GM19023 (cell line): ENCODE data around the gene KIF6.
A peak's percentile ranks its signal among the peaks of the same experiment; 100 is the strongest.

Source experiments
- ATAC-seq: cut with Tn5 transposase; IDR thresholded peaks from one replicate; pipeline ENCODE4 v1.9.1; 2021; ENCODE audit warnings: mild to moderate bottlenecking, moderate library complexity; ENCODE audit not compliant: unreplicated experiment

KIF6 gene

DNA sequence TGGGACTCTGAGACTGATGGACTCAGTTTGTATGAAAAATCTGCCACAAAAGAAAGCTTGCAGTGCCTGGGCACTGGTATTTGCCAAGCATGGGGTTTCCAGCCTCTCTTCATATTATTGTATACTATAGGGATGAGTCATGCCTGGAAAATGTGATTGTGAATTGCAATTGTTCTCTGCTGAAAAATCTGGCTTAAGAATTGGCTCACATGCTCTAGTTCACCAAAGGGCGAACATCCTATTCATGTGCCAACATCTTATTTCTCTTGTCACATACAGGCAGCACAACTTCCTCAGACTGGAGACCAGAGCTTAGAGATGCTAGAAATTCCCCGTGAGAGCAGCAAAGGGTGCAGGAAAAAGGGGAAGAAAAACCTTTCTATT is 299.1 kb downstream of the KIF6 start:
- ATAC-seq = no peak

DNA sequence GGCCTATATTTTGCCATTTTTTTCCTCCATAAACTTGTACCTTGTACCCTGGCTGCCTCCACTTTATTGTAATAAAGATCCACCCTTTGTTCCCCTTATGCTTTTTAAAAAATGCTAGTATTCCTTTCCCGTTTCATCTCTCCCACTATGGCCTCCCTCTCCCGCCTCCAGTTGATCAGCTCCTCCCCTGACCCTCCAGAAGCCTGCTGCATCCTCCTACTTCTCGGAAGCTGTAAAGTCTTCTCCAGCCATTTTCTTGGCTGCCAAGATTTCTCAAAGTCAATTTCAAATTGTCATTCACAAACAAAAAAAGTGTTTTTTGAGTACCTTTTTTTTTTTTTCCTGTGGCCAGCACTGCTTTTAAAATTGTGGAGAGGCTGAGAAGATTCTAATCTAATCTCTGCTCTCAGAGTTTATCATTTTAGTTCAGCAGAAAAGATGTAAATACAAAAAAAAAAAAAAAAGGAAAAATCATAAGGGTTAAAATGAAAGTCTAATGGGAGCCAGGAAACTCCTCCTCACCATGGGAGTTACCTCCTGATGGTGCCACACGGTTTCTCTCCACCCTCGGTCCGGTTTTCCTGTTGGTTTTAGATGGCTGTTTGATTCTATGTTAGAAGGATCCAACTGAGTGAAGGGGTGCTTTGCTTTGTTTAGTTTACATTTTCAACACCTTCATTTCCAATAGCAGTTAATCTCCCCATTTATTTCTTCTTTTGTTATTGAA is 299.7 kb downstream of the KIF6 start:
- no peak for ATAC-seq

DNA sequence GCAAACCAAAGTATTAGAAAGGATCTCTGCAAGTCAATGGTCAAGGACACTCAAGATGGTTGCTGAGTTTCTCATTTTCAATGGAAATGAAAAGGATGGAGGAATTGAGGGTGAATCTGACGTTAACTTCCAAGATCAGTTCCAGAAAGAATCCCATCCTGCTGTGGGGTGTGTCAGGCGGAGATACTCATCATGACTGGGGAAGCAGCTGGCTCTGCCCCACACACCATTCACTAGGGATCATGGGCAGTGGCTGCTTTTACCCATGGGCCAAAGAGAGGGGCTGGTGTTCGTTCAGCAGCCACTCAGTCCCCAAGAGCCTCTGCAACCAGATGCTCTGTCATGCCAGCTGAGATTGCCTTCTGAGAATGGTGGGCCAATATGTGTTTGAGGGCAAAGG is 300.4 kb downstream of the KIF6 start:
- ATAC-seq = no peak

DNA sequence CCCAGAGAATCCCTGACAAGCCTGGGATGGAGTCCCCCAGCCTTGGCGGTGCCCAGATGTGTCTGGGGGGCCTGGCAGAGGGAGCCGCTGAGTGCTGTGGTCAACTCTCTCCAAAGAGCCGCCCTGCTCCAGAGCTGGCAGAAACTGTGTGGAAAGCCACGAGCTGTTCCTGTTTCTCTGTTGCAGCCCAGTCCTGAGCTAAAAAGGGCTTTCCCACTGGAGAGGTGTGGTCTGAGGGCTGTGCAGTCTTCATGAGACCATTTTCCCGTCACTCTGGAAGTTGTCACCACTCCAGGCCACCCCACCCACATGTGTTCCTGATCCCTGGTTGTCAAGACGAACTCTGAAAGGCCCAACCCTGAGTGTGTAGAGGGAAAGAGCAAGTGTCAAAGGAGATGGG is 303.0 kb downstream of the KIF6 start:
- ATAC-seq = no peak

DNA sequence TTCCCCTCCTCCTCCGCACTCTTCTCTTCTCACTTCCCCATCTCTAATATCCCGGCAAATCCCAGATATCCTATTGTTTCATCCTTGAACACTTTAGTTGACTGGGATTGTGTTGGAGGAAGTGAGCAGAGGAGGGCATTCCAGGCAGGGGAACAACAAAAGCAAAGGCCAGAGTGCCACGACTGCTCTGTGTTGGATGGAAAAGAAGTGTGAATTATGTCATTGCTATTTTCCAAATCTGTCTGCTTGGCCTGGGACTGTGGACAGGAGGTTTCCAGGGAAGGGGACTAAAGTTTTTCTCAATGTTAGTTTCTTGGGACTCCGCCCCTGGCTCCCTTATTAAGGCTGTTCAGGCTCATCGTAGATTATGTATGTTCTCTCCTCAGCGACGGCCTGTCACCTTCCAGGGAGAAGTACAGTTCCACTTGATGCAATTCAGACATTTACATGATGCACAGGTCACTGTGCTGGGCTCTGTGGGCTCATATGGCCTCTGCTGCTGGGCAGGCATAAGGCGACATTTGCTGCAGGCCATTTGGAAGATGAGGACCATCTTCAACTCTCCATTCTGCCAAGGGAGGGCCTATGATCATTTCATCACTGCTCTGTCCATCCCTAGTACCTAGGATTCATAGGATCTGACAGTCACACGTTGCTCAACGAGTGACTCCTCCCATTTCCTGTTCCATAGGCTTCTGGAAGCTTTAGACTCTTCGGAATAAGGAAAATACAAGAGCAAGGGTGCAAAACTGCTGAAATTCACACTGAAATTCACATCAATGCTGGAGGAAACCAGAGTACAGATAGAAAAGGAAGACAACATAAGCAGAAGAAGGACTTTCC is 303.6 kb downstream of the KIF6 start:
- no peak for ATAC-seq

DNA sequence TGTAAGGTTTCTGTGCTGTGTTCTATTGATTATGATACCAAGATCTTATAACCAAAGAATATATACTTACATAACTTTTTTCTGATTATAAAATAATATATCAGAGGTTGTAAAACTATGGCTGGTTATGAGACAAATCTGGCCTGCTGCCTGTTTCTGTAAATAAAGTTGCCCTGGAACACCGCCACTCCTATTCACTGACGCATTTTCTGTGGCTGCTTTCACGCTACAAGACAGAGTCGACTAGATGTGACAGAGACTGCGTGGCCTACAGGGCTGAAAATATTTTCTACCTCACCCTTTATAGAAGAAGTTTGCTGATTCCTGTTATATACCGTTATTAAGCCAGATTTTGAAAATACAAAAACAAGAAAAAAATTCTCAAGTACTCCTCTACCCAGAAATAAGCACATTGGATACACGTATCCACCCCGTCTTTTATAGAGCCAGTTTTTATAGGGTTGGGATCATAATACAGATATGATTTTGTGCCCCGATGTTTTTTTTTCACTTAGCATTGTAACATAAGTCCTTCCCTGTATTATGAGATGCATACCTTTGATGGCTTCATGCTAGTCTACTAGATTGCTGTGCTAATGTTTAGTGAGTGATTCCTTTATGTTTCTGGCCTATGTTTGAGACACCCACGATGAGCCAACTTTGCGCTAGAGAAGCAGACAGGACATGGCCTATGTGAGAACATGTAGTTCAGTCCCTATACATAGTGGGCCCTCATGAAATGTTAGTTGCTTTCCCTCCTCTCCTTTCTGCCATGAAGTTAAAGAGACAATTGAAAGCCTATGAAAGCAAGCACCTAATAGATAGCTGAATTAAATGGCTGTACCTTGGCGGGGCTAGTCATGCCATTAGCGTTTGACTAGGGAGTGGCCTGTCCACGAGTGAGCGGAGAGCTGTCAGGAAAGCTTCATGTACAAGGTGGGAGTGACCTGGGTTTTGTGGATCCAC is 304.6 kb downstream of the KIF6 start:
- ATAC-seq = no peak

DNA sequence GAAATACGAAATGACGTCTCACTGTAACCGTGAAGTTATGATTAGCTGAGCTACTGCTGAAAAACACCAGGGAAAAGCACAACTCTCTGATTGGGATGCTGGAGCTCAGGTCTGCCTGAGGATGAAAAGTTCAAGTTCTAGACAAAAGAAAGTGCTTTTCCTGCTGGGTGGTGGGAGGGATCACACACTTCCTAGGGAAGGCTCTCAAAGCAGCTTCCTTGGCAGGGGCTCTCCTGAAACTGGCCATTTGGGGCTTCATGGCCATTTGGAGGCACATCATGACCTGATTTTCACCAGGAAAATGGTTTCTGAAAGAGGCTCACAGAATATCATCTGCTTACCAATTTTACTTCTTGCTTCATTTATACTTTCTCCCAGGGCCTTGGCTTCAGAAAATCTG is 305.6 kb downstream of the KIF6 start:
- ATAC-seq = no peak

DNA sequence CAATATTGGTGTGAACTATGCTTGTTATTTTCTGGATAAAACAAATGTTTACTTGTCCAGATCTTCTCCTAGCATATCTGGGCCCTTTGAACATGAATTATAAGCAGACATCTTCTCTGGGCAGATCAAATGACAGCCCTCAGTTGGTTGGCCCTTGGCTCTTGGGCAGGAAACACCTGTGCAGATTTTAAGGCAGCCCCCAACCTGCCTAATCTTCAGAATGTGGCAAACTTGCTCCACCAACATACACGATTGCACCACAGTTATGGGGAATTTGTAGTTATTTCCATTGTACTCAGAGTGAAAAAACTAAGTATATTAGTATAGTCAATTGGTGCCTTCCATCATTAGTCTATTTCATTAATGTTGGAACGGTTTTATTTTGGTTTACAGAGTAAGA is 307.8 kb downstream of the KIF6 start:
- ATAC-seq = no peak

DNA sequence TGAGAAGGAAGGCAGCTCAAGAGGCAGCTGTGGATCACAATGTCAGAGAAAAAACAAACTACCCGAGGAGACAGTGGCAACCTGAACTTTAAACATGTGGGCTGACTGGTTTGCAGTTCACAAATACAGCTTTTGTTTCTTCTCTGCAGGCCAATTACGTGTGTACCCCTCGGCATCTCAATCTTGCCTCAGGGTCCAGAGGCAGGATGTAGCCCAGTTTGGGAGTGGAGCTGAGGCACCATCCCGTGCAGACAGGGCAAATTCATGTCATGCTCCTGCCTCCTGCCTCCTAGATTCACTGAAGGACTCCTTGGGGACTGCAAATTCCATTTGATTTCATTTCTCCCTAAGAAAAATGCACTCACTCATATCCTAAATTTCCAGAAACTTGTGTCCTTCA is 308.5 kb downstream of the KIF6 start:
- ATAC-seq = no peak

DNA sequence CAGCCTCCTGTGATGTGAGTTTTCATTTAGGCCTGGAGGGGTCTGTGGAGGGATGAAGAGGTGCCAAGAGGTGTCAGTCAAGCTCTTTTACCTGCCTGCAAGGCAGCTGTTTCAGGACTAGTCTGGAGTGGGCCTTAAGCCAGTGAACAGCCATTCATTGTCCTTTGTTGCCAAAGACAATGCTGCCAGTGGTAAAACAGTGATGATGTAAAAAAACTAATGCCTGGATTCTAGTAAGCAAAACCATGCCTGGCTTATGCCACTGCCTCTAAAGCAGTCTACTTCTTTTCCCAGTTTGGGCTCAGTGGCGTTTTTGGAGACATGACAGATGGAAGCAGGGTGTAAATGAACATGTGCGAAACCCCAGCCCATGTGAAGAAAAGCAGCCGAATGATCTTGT is 309.2 kb downstream of the KIF6 start:
- ATAC-seq = no peak

DNA sequence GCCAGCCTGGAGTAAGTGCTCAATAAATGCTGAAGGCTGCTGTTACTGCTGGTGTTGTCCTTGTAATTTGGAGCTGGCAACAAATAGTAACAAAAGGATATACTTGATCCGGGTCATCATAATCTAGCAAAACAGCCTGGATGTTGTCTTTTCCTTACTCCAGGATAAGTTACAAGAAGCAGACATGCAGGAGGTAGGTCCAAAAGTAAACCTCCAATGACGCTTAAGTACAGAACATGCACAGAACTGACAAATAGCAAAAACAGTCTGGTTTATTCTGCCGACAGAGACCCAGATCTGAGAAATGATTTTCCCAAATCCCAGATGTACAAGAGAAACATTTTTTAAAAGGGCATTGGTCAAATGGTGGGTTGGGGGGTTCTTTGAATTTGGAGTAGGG is 309.7 kb downstream of the KIF6 start:
- no peak for ATAC-seq

DNA sequence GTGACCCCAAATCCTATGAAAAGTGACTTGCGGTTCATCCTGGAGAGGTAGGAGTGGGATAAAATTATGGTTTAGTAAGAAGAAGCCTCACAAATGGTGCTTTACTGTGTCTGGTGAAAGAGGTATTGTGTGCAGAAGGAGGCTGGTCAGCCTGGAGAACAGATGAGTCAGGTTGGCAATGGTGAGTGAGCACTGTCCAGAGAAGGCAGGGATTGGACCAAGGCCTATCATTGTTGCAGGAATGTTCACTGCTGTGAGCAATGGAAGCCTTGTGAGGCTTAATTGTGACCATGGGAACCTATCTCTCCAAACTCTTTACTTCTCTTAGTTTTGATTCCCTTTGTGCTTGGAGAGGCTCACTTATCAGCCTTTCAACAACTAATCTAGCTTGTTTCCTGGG is 313.7 kb downstream of the KIF6 start:
- ATAC-seq = no peak

DNA sequence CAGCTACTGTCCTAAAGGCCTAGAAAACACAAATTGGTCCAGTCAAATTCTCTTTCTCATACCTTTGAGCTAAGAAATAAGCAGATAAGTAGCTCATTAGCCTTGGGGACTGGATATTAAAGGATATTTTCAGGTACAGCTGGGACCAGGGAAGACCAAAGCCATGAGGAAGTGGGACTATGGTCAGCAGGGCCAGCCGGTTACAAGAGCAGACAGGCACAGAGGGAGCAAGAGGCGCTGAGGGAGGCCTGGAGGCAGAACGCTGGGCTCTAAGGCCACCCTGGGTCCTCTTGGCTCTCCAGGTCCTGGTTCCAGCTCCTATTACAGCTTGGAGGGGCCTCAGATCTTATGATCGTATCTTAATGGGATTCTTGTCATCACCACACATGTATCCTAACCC is 314.2 kb downstream of the KIF6 start:
- ATAC-seq = no peak

DNA sequence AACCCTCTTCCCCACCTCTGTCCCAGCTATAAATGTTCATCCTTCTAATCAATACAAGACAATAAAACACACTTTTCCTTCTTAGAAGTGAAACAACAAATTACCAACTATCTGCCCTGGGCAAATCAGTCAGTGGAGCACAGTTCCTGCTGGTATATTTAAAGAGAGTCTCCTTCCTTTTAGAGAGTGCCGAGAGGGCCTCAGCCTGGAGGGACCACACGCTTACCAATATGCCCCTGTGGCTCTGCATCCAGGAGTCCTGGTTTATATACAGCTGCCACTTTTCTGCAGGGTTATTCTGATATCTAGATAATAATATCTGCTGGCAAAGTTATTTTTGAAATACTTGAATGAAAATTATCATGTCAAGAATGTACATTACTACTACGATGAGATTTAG is 315.3 kb downstream of the KIF6 start:
- ATAC-seq = no peak

DNA sequence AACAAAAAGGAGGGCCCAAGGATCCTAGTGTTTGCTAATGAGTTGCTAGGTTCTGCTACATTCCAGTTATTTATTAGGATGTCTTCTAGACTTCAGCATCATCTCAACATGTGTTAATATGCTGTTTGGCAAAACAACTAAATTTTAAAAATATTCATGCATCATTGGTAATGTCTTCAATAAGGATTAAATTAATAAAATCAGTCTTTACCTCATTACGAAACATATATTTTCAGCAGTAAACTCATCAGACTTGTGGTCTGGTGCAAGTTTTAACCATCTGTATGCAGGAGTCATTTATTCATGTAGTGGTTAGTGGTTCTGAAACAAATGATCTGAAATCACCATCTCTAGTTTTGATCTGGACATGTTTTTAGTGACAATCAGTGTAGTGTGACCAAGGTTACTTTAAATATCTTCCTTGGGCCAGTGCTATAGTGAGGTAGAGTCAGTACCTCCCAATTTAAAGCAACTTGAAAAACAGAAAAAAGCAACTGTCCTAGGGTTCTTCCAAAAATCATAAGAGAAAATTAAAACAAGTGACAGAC is 317.7 kb downstream of the KIF6 start:
- peak; percentile 69 for ATAC-seq

DNA sequence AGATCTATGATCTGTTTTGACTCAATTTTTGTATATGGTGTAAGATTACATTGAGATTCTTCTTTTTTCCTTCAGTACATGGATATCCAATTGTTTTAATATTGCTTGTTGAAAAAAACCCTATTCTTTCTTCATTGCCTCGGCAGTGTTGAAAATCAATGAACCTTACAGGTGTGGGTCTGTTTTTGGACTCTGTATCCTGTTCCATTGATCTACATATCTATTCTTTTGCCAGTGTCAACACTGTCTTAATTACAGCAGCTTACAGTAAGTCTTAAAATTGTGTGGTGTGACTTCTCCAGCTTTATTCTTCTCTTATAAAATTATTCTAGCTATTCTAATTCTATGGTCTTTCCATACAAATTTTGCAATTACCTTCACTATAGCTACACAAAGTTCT is 320.9 kb downstream of the KIF6 start:
- no peak for ATAC-seq

DNA sequence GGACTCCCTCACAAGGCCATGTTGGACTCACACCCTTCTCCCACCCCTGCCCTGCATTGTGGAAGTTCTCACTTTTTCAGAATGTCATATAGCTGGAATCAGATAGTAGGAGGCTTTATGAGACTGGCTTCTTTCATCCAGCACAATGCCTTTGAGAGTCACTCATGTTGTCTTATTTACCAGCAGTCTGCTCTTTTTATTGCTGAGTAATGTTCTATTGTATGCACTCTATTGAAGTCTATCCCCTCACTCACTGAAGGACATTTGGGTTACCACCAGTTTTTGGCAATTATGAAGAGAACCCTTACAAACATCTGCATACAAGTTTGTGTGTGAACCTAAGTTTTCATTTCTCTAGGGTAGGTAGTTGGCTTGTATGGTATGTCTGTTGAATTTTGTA is 321.9 kb downstream of the KIF6 start:
- no peak for ATAC-seq

DNA sequence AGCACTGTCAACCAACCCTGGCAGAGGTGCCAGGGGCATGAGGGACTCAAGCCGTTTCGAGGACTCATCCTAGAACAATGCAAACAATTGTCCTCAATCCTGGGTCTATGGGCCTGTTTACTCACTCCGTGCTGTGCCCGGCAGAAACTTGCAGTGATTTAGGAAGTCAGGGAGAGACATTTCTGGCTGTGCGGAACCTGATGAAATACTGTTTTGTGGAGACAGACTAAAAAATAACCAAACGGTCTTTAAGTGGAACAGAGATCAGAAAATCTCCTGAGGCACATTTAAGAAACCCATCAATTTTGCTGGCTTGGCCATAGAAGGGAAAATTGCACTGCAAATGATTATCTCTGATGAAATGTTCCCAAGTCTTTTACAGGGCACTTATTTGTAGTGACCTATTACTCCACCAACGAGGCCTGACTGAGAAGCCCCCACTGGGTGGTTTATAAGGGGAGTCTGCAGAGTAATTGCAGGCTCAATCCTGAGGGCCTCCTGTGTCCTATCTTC is 322.9 kb downstream of the KIF6 start:
- no peak for ATAC-seq

DNA sequence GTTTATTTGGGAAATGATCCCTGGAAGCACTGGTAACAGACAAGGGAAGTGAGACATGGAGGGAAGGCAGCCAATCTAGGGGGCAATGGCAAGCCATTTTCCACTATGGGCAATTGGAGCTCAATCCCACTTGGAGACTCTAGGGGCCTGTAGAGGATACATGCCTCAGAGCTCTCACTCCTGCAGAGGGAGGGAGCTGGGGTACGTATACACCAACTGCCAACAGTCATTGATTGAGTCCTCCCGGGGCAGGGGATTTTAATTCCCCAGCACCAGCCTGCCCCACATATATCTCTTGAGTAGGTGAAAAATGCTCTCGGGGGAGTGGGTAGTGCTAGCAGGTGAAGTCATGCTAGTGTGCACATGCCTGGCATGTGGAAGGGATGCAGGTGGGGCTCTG is 323.8 kb downstream of the KIF6 start:
- ATAC-seq = no peak

DNA sequence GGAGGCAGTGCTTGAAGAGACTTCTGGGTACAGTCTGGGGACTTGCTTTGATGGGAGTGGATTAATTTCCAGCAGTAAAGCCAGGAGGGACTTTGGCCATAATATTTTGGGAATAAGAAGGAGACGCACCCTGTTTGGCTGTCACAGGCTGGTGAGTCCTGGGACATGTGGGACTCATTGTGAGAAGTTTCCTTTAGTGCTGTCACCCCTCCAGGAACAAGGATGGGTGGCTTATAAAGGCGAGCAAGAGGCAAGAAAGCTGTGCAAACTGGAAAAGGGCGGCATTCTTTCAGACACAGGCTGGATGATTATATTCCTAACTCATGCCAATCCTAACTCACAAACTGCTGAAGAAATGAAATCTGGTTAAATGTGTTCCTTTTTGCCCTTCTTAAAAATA is 325.2 kb downstream of the KIF6 start:
- no peak for ATAC-seq

DNA sequence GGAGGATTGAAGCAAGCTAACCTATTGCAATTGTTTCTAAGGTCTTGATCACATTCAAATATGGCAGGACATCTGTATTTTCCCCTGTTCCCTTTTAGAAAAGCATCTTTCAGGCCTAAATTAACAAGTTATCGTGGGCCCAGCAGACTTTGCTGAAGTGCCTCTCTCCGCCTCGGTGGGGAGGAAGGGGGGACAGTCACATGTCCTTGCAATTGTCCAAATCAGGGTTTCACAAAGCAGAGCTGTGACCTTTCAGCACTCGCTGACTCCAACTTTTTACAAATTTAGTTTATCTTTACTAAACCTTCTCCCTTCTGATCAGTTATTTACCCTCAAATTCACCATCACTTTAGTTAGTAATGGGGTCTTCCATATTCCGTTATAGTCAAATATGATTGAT is 328.4 kb downstream of the KIF6 start:
- no peak for ATAC-seq
